Activated CD8-positive, alpha-beta memory T cell treated with anti-CD3 and anti-CD28 coated beads, Interleukin-2, amount 50 U/mL, for 4 hours (primary cell): ENCODE measurements around the gene ZFAND3.

ENCODE experiments used
- DNase-seq: peaks from one replicate; pipeline ENCODE4 v3.0.0-alpha.2; 2020

The ZFAND3 gene

GRCh38 chr6:38056361-38056760, 236.8 kb downstream of the ZFAND3 start:
- DNase-seq = no peak

GRCh38 chr6:38057994-38058393, 238.5 kb downstream of the ZFAND3 start:
- DNase-seq = peak; percentile 55

GRCh38 chr6:38062066-38062465, 242.5 kb downstream of the ZFAND3 start:
- DNase-seq = no peak

- no peak for DNase-seq
These were observed 244.4 kb downstream of the ZFAND3 start for GRCh38 chr6:38063973-38064372.

- DNase-seq = no peak
These were observed 244.9 kb downstream of the ZFAND3 start for GRCh38 chr6:38064431-38064830.

GRCh38 chr6:38065734-38066305, 246.3 kb downstream of the ZFAND3 start:
- DNase-seq = no peak

GRCh38 chr6:38067263-38067980, 247.9 kb downstream of the ZFAND3 start:
- DNase-seq = no peak

GRCh38 chr6:38068854-38069590, 249.5 kb downstream of the ZFAND3 start:
- no peak for DNase-seq

- DNase-seq = no peak
These were observed 258.0 kb downstream of the ZFAND3 start for GRCh38 chr6:38077488-38078030.

GRCh38 chr6:38078671-38079070, 259.1 kb downstream of the ZFAND3 start:
- no peak for DNase-seq

GRCh38 chr6:38079107-38079506, 259.6 kb downstream of the ZFAND3 start:
- no peak for DNase-seq

GRCh38 chr6:38079537-38079936, 260.0 kb downstream of the ZFAND3 start:
- no peak for DNase-seq

- no peak for DNase-seq
These were observed 260.8 kb downstream of the ZFAND3 start for GRCh38 chr6:38080360-38080759.

GRCh38 chr6:38080889-38081288, 261.4 kb downstream of the ZFAND3 start:
- no peak for DNase-seq

- DNase-seq = no peak
These were observed 265.5 kb downstream of the ZFAND3 start for GRCh38 chr6:38085031-38085430.

GRCh38 chr6:38086346-38086745, 266.8 kb downstream of the ZFAND3 start:
- no peak for DNase-seq

- DNase-seq = no peak
These were observed 268.5 kb downstream of the ZFAND3 start for GRCh38 chr6:38088010-38088409.

GRCh38 chr6:38088829-38089228, 269.3 kb downstream of the ZFAND3 start:
- no peak for DNase-seq

- no peak for DNase-seq
These were observed 272.1 kb downstream of the ZFAND3 start for GRCh38 chr6:38091613-38092012.

- no peak for DNase-seq
These were observed 272.9 kb downstream of the ZFAND3 start for GRCh38 chr6:38092465-38092864.

GRCh38 chr6:38092964-38093363, 273.4 kb downstream of the ZFAND3 start:
- DNase-seq = no peak

- DNase-seq = no peak
These were observed 275.5 kb downstream of the ZFAND3 start for GRCh38 chr6:38095054-38095453.

- no peak for DNase-seq
These were observed 279.7 kb downstream of the ZFAND3 start for GRCh38 chr6:38099221-38099620.

- no peak for DNase-seq
These were observed 280.9 kb downstream of the ZFAND3 start for GRCh38 chr6:38100380-38100779.
